Gastrocnemius medialis (tissue), 4 donors: ENCODE measurements around the gene RAET1E. TPM values are rescaled to one million over a fixed set of nuclear protein-coding genes. Genes with fewer than 3 reads are reported as not detected.
"Not testable (repeated sequence)": the region's sequence is repeated elsewhere in the genome, so short reads cannot be mapped to it uniquely, and the experiment has no call there.

Source experiments
- ATAC-seq, 2 donors: fragments of 150-250 bp; one replicate each; pipeline ENCODE4 v1.9.1; 2016
- DNase-seq, 2 donors: peaks; one replicate each; pipeline ENCODE4 v3.0.0-alpha.2; 2019
- H3K27ac ChIP-seq, 4 donors: fragments of 200-600 bp; sonication (generic); 1 replicate in 1 of 4; 2 replicates in 3 of 4; pipeline ENCODE4 v1.5.1; 2016 to 2018; ENCODE audit warnings: mild to moderate bottlenecking in 2 of 4, moderate library complexity in 1 of 4
- H3K27me3 ChIP-seq, 3 donors: fragments of 200-600 bp; sonication (generic) in 2 of 3; 1 replicate in 1 of 3; 2 replicates in 2 of 3; pipeline versions ENCODE4 v1.5.1 to v1.6.0; 2016 to 2019; ENCODE audit warnings: mild to moderate bottlenecking in 1 of 3, moderate library complexity in 1 of 3
- H3K36me3 ChIP-seq, 2 donors: fragments of 200-600 bp; sonication (generic) in 1 of 2; one replicate each; pipeline ENCODE4 v1.5.1; 2017 to 2018
- H3K4me1 ChIP-seq, 2 donors: fragments of 200-600 bp; sonication (generic) in 1 of 2; one replicate each; pipeline ENCODE4 v1.5.1; 2016 to 2017; ENCODE audit warnings: mild to moderate bottlenecking in 2 of 2
- H3K4me3 ChIP-seq, 4 donors: fragments of 200-600 bp; sonication (generic) in 3 of 4; 1 replicate in 1 of 4; 2 replicates in 3 of 4; pipeline ENCODE4 v1.5.1; 2016 to 2019; ENCODE audit warnings: mild to moderate bottlenecking in 2 of 4
- H3K9me3 ChIP-seq, 3 donors: fragments of 200-600 bp; sonication (generic) in 2 of 3; 1 replicate in 1 of 3; 2 replicates in 2 of 3; pipeline ENCODE4 v1.5.1; 2016 to 2019
- POLR2A ChIP-seq, 2 donors: fragments of 450-650 bp; IDR thresholded peaks; one replicate each; pipeline ENCODE4 v1.6.1; 2017; ENCODE audit warnings: antibody characterized with exemption in 2 of 2, mild to moderate bottlenecking in 2 of 2, moderate library complexity in 2 of 2
- in situ Hi-C, 4 donors: fragments of 200-750 bp; cut with MboI; loops; one replicate each; pipeline versions ENCODE4 v1.15.0 to v1.8.0; 2017; ENCODE audit warnings: low sequenced_read_pairs in 4 of 4
- intact Hi-C: fragments of 100-400 bp; cut with DNase I; formaldehyde crosslinking; loops from one replicate; pipeline ENCODE4 v1.15.1; 2023; ENCODE audit warnings: low total_unique reads
- total RNA-seq, 4 donors: library from RNA; depleted of rRNA; stranded (reverse); fragments of >200 nt; gene quantifications; one replicate each; pipeline versions ENCODE4 v1.1.0 to v1.2.3, GENCODE V29; 2016
- TF ChIP-seq, protein P1 (sequence below), 5 experiments: fragments of 450-650 bp in 3 of 5; fragments of 200-600 bp in 2 of 5; sonication (generic) in 2 of 5; IDR thresholded peaks in 4 of 5; conservative IDR thresholded peaks in 1 of 5; 1 replicate in 4 of 5; 2 replicates in 1 of 5; pipeline ENCODE4 v1.5.1; 2016 to 2019; ENCODE audit warnings: antibody characterized with exemption in 5 of 5, mild to moderate bottlenecking in 3 of 5, moderate library complexity in 3 of 5

The RAET1E gene
- total RNA-seq, 4 donors from 2014 or later: 3.9 TPM; not detected in 3

DNA sequence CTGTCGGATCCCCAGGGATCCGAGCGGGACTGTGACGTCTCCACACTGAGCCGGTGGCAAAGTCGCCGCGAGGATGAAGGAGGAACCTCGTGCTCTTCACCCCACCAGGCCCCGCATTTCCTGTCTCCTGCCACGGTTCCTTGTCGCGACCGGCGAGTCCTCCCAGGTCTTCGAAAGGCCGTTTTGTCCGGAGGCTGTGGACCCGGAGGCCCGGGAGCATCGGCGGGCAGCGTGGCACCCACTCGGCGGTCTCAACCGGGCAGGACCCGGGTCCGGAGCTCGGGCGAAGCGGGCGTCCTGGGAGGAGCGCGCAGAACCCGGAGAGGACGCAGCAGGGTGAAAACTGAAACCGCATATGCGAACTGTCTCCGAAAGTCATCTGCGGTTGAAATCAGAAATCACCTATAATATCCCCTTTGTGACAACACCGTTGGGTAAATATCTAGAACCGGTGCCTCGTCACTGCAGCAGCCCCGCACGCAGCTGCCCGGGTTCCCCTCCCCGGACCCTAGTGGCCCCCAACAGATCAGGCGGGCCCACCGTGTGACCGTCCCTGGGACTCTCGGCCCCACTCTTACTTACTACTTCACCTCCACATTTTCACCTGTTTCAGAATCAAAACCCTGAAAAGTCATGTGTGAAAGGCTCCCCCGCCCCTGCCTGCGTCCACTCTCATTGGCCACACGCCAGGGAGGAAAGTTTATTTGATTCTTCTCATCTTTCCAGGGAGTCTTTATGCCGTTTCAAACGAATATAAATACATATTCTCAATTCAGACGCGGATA, 40.9 kb upstream of the RAET1E start:
- peaks cover 48 to 80% (median 66%) of the 10 kb centered on the region in 3 donors for H3K27me3 ChIP-seq
- DNase-seq (no peak), ATAC-seq (no peak)
- peaks cover 12 to 26% of the 10 kb centered on the region in 2 donors for H3K4me1 ChIP-seq
- in situ Hi-C loops (loop anchor here in 1 of 4 donors (5.0 kb wide), 1 partner anchor 79 kb away; no protein-coding TSS in a partner anchor), intact Hi-C loops (no loop called here)
- no peaks in the 10 kb centered on the region for H3K36me3 ChIP-seq
- H3K4me3 ChIP-seq: peak overlapping the region; percentile 52 to 73 (median 56)
- TF ChIP-seq, protein P1, sequence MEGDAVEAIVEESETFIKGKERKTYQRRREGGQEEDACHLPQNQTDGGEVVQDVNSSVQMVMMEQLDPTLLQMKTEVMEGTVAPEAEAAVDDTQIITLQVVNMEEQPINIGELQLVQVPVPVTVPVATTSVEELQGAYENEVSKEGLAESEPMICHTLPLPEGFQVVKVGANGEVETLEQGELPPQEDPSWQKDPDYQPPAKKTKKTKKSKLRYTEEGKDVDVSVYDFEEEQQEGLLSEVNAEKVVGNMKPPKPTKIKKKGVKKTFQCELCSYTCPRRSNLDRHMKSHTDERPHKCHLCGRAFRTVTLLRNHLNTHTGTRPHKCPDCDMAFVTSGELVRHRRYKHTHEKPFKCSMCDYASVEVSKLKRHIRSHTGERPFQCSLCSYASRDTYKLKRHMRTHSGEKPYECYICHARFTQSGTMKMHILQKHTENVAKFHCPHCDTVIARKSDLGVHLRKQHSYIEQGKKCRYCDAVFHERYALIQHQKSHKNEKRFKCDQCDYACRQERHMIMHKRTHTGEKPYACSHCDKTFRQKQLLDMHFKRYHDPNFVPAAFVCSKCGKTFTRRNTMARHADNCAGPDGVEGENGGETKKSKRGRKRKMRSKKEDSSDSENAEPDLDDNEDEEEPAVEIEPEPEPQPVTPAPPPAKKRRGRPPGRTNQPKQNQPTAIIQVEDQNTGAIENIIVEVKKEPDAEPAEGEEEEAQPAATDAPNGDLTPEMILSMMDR (IDR thresholded peaks at IDR 0.05 in 4 of 5, conservative IDR thresholded peaks at IDR 0.05 in 1 of 5): no peak
- no peak for TF ChIP-seq POLR2A (IDR thresholded peaks at IDR 0.05)
- H3K27ac ChIP-seq: no peak overlapping the region
- H3K9me3 ChIP-seq: no peaks in the 10 kb centered on the region

- H3K36me3 ChIP-seq, ATAC-seq, intact Hi-C loops, DNase-seq, H3K27ac ChIP-seq, H3K9me3 ChIP-seq: not testable (repeated sequence)
- H3K27me3 ChIP-seq: peaks cover 48 to 80% (median 70%) of the 10 kb centered on the region in 3 donors
- in situ Hi-C loops: loop anchor here in 1 of 4 donors (5.0 kb wide), 1 partner anchor 79 kb away; no protein-coding TSS in a partner anchor
- peaks cover 12 to 26% of the 10 kb centered on the region in 2 donors for H3K4me1 ChIP-seq
- peak overlapping the region; percentile 52 to 73 (median 56) for H3K4me3 ChIP-seq
These were observed 40.2 kb upstream of the RAET1E start for GRCh38 chr6:149938013-149938570.

GRCh38 chr6:149936743-149937142, 38.8 kb upstream of the RAET1E start:
- Histone ChIP-seq H3K27me3 (peaks cover 48 to 73% (median 72%) of the 10 kb centered on the region in 3 donors), H3K4me3 (no peak overlapping the region), H3K4me1 (peaks cover 12 to 18% of the 10 kb centered on the region in 2 donors), H3K27ac (no peak overlapping the region), H3K36me3 (no peaks in the 10 kb centered on the region), H3K9me3 (no peaks in the 10 kb centered on the region)
- no peak for TF ChIP-seq POLR2A (IDR thresholded peaks at IDR 0.05)
- TF ChIP-seq, protein P1 (IDR thresholded peaks at IDR 0.05 in 4 of 5, conservative IDR thresholded peaks at IDR 0.05 in 1 of 5): no peak
- DNase-seq (no peak), ATAC-seq (no peak)
- intact Hi-C loops (no loop called here), in situ Hi-C loops (loop anchor here in 1 of 4 donors (5.0 kb wide), 1 partner anchor 81 kb away; no protein-coding TSS in a partner anchor)

DNA sequence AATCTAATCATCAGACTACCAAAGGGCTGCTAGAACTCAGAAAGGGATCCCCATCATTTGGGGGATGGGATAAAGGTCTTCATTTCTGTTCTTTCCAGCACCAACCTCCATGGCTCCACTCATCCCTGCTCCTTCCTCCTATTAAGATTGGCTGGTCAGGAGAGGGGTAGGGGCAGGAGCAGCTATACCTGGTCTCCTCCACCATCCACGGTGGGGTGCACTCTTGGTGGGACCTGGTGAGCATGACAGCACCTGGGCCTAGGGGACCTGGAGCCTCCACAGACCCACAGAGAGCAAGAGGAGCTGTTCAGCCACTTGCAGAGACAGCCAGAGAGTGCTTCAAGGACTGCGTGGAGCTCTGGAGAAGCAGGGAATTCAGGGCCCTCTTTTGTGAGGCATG, 37.8 kb upstream of the RAET1E start:
- H3K4me3 ChIP-seq: no peak overlapping the region
- H3K36me3 ChIP-seq: no peaks in the 10 kb centered on the region
- intact Hi-C loops: no loop called here
- DNase-seq: no peak
- ATAC-seq: no peak
- in situ Hi-C loops: loop anchor here in 1 of 4 donors (5.0 kb wide), 1 partner anchor 82 kb away; no protein-coding TSS in a partner anchor
- no peaks in the 10 kb centered on the region for H3K9me3 ChIP-seq
- no peak overlapping the region for H3K27ac ChIP-seq
- TF ChIP-seq, protein P1 (IDR thresholded peaks at IDR 0.05 in 4 of 5, conservative IDR thresholded peaks at IDR 0.05 in 1 of 5): no peak
- TF ChIP-seq POLR2A (IDR thresholded peaks at IDR 0.05): no peak
- peaks cover 10 to 12% of the 10 kb centered on the region in 2 donors for H3K4me1 ChIP-seq
- H3K27me3 ChIP-seq: peaks cover 42 to 67% (median 62%) of the 10 kb centered on the region in 3 donors

GRCh38 chr6:149935246-149935645, 37.3 kb upstream of the RAET1E start:
- Histone ChIP-seq H3K4me3 (no peak overlapping the region), H3K27me3 (peaks cover 38 to 64% (median 58%) of the 10 kb centered on the region in 3 donors), H3K27ac (no peak overlapping the region), H3K9me3 (no peaks in the 10 kb centered on the region), H3K4me1 (peaks cover 10 to 12% of the 10 kb centered on the region in 2 donors), H3K36me3 (no peaks in the 10 kb centered on the region)
- intact Hi-C loops: no loop called here
- in situ Hi-C loops: loop anchor here in 1 of 4 donors (5.0 kb wide), 1 partner anchor 82 kb away; no protein-coding TSS in a partner anchor
- no peak for ATAC-seq
- TF ChIP-seq, protein P1 (IDR thresholded peaks at IDR 0.05 in 4 of 5, conservative IDR thresholded peaks at IDR 0.05 in 1 of 5): no peak
- TF ChIP-seq POLR2A (IDR thresholded peaks at IDR 0.05): no peak
- no peak for DNase-seq
